H1 (cell line): ENCODE results near the gene SEMA4D. TPM values are rescaled to one million over a fixed set of nuclear protein-coding genes. Genes with fewer than 3 reads are reported as not detected.

Experiments
- CTCF ChIA-PET: fragments of 300-600 bp; sonication (Branson Sonifier 250); formaldehyde crosslinking; loops from one replicate; lab custom pipeline; 2021; ENCODE audit not compliant: partially characterized antibody; lab: Charles Lee
- POLR2A ChIA-PET: fragments of 300-600 bp; sonication (Branson Sonifier 250); formaldehyde crosslinking; loops from one replicate; lab custom pipeline; 2021; ENCODE audit warnings: inconsistent platforms; ENCODE audit not compliant: partially characterized antibody; lab: Charles Lee
- DNase-seq, 2 experiments: peaks; one replicate each; pipeline versions ENCODE4 v3.0.0 to v3.0.0-alpha.2; 2010 to 2022; ENCODE audit warnings: low spot score in 2 of 2, low read depth in 1 of 2, mixed read lengths in 1 of 2
- FAIRE-seq: peaks from 2 replicates; lab custom pipeline; 2011; peaks lifted over from hg19 to GRCh38; lab: Jason Lieb, UNC
- H2AFZ ChIP-seq: 2 replicates; pipeline ENCODE4 v1.8.1; 2012; ENCODE audit warnings: low read length, inconsistent platforms
- H2AK5ac ChIP-seq: 2 replicates; pipeline ENCODE4 v1.6.1; 2013; ENCODE audit warnings: low read depth, low read length
- H2BK120ac ChIP-seq: replicated peaks from 2 replicates; pipeline ENCODE3; 2013; ENCODE audit warnings: low read depth, low read length, inconsistent platforms
- H2BK12ac ChIP-seq: 2 replicates; pipeline ENCODE4 v1.6.1; 2013; ENCODE audit warnings: low read depth, low read length
- H2BK15ac ChIP-seq: 2 replicates; pipeline ENCODE4 v1.6.1; 2013; ENCODE audit warnings: low read length
- H2BK20ac ChIP-seq: 2 replicates; pipeline ENCODE4 v1.6.1; 2013; ENCODE audit warnings: low read length
- H2BK5ac ChIP-seq: 2 replicates; pipeline ENCODE4 v1.6.1; 2013; ENCODE audit warnings: low read depth, low read length
- H3K14ac ChIP-seq: 2 replicates; pipeline ENCODE4 v1.6.1; 2013; ENCODE audit warnings: inconsistent platforms; ENCODE audit not compliant: insufficient read length
- H3K18ac ChIP-seq: 2 replicates; pipeline ENCODE4 v1.6.1; 2013; ENCODE audit warnings: low read length; ENCODE audit errors: extremely low read depth
- H3K23ac ChIP-seq: 2 replicates; pipeline ENCODE4 v1.6.1; 2013; ENCODE audit warnings: inconsistent platforms; ENCODE audit not compliant: insufficient read length
- H3K23me2 ChIP-seq: 2 replicates; pipeline ENCODE4 v1.6.1; 2013; ENCODE audit warnings: low read depth, low read length
- H3K27ac ChIP-seq: 2 replicates; pipeline ENCODE4 v1.6.1; 2011; ENCODE audit warnings: low read depth, low read length, inconsistent platforms
- H3K27me3 ChIP-seq, 4 experiments: replicated peaks in 1 of 4; 1 replicate in 1 of 4; 2 replicates in 3 of 4; pipeline versions ENCODE4 v1.6.1 to v1.8.1; 2011 to 2013; ENCODE audit warnings: low read length in 3 of 4, mild to moderate bottlenecking in 3 of 4, inconsistent platforms in 2 of 4, mixed read lengths in 2 of 4, moderate library complexity in 1 of 4; ENCODE audit not compliant: control insufficient read depth in 3 of 4, insufficient read depth in 3 of 4; ENCODE audit errors: extremely low read depth in 1 of 4
- H3K36me3 ChIP-seq, 4 experiments: 2 replicates each; pipeline versions ENCODE4 v1.6.1 to v1.8.1; 2011 to 2013; ENCODE audit warnings: mild to moderate bottlenecking in 4 of 4, low read length in 3 of 4, moderate library complexity in 2 of 4, control low read depth in 1 of 4, inconsistent platforms in 1 of 4; ENCODE audit not compliant: insufficient read depth in 4 of 4, control insufficient read depth in 2 of 4
- H3K4ac ChIP-seq: replicated peaks from 2 replicates; pipeline ENCODE3; 2013; ENCODE audit warnings: low read length, low read depth, mixed read lengths, inconsistent platforms; ENCODE audit not compliant: insufficient read length
- H3K4me1 ChIP-seq, 4 experiments: replicated peaks in 1 of 4; 1 replicate in 1 of 4; 2 replicates in 3 of 4; pipeline versions ENCODE4 v1.6.1 to v1.8.1; 2011 to 2013; ENCODE audit warnings: low read length in 3 of 4, inconsistent platforms in 2 of 4, mixed read lengths in 1 of 4; ENCODE audit not compliant: insufficient read depth in 4 of 4, control insufficient read depth in 3 of 4
- H3K4me2 ChIP-seq, 2 experiments: 2 replicates each; pipeline versions ENCODE4 v1.6.1 to v1.8.1; 2011 to 2013; ENCODE audit warnings: low read depth in 2 of 2, low read length in 2 of 2, control low read depth in 1 of 2, inconsistent platforms in 1 of 2, mild to moderate bottlenecking in 1 of 2; ENCODE audit not compliant: insufficient read depth in 1 of 2
- H3K4me3 ChIP-seq, 4 experiments: fragments of 200-600, 300-600 bp in 1 of 4; sonication (generic), shearing (Covaris generic), sonication (Bioruptor Twin) in 1 of 4; 2 replicates each; pipeline versions ENCODE4 v1.5.1 to v1.8.1; 2011 to 2016; ENCODE audit warnings: low read length in 4 of 4, low read depth in 3 of 4, control low read depth in 2 of 4, inconsistent platforms in 2 of 4, mild to moderate bottlenecking in 2 of 4, mixed read lengths in 1 of 4, moderate library complexity in 1 of 4; ENCODE audit not compliant: insufficient read depth in 2 of 4; ENCODE audit errors: extremely low read depth in 1 of 4
- H3K56ac ChIP-seq: replicated peaks from 2 replicates; pipeline ENCODE3; 2013; ENCODE audit warnings: low read depth, mild to moderate bottlenecking, mixed read lengths, low read length, inconsistent platforms; ENCODE audit not compliant: insufficient read length
- H3K79me1 ChIP-seq: 2 replicates; pipeline ENCODE4 v1.6.1; 2013; ENCODE audit warnings: low read depth, low read length, control low read depth
- H3K79me2 ChIP-seq, 2 experiments: 2 replicates each; pipeline versions ENCODE4 v1.6.1 to v1.8.1; 2012 to 2013; ENCODE audit warnings: low read length in 2 of 2, mild to moderate bottlenecking in 2 of 2, inconsistent platforms in 1 of 2; ENCODE audit not compliant: insufficient read depth in 2 of 2, control insufficient read depth in 1 of 2
- H3K9ac ChIP-seq, 4 experiments: replicated peaks in 1 of 4; 1 replicate in 1 of 4; 2 replicates in 3 of 4; pipeline versions ENCODE4 v1.6.1 to v1.8.1; 2011 to 2013; ENCODE audit warnings: low read depth in 3 of 4, low read length in 3 of 4, control low read depth in 2 of 4, mild to moderate bottlenecking in 2 of 4, moderate library complexity in 2 of 4, inconsistent platforms in 1 of 4; ENCODE audit errors: extremely low read depth in 1 of 4
- H3K9me3 ChIP-seq, 2 experiments: 2 replicates each; pipeline versions ENCODE4 v1.6.1 to v1.8.1; 2012 to 2013; ENCODE audit warnings: mild to moderate bottlenecking in 2 of 2, moderate library complexity in 2 of 2, control low read depth in 1 of 2, inconsistent platforms in 1 of 2, low read depth in 1 of 2, low read length in 1 of 2, mixed read lengths in 1 of 2; ENCODE audit not compliant: insufficient read depth in 2 of 2
- H4K20me1 ChIP-seq, 2 experiments: replicated peaks in 1 of 2; 2 replicates each; pipeline versions ENCODE3 to v1.8.1; 2011 to 2013; ENCODE audit warnings: inconsistent platforms in 2 of 2, low read length in 2 of 2, mild to moderate bottlenecking in 1 of 2; ENCODE audit not compliant: insufficient read depth in 2 of 2, control insufficient read depth in 1 of 2
- H4K5ac ChIP-seq: 2 replicates; pipeline ENCODE4 v1.6.1; 2013; ENCODE audit warnings: low read length, low read depth, mixed read lengths, inconsistent platforms; ENCODE audit not compliant: insufficient read length
- H4K8ac ChIP-seq: 2 replicates; pipeline ENCODE4 v1.8.0; 2013; ENCODE audit warnings: mild to moderate bottlenecking, moderate library complexity, low read length, inconsistent platforms; ENCODE audit not compliant: insufficient read depth; ENCODE audit errors: extremely low read depth
- H4K91ac ChIP-seq: replicated peaks from 2 replicates; pipeline ENCODE3; 2013; ENCODE audit warnings: low read length, mixed read lengths, inconsistent platforms; ENCODE audit not compliant: insufficient read length
- BACH1 ChIP-seq: IDR thresholded peaks from 2 replicates; pipeline ENCODE4 v1.6.1; 2012; ENCODE audit warnings: low read length, improper control_type of control experiment
- CTBP2 ChIP-seq: IDR thresholded peaks from 2 replicates; pipeline ENCODE4 v1.7.0; 2011; ENCODE audit warnings: borderline replicate concordance, mild to moderate bottlenecking, moderate library complexity, mixed read lengths, low read length; ENCODE audit not compliant: insufficient read depth, insufficient read length
- GTF2F1 ChIP-seq: IDR thresholded peaks from 2 replicates; pipeline ENCODE4 v1.6.1; 2012; ENCODE audit warnings: low read depth, low read length, improper control_type of control experiment, borderline replicate concordance
- HDAC6 ChIP-seq: IDR thresholded peaks from one replicate; pipeline ENCODE4 v1.7.1; 2012; ENCODE audit warnings: low read depth, mild to moderate bottlenecking, inconsistent platforms, low read length, moderate library complexity
- NRF1 ChIP-seq: IDR thresholded peaks from 2 replicates; pipeline ENCODE4 v1.6.1; 2011; ENCODE audit warnings: mild to moderate bottlenecking, low read depth, low read length, improper control_type of control experiment
- RXRA ChIP-seq: IDR thresholded peaks from 2 replicates; pipeline ENCODE4 v1.6.1; 2011; ENCODE audit warnings: low read depth, mild to moderate bottlenecking, low read length, moderate library complexity; ENCODE audit not compliant: insufficient read depth
- TAF7 ChIP-seq: optimal IDR thresholded peaks from 2 replicates; pipeline ENCODE3; 2011; ENCODE audit warnings: low read depth, mild to moderate bottlenecking, inconsistent platforms, low read length, moderate library complexity, borderline replicate concordance
- TEAD4 ChIP-seq: IDR thresholded peaks from 2 replicates; pipeline ENCODE4 v1.6.1; 2012; ENCODE audit warnings: low read depth, low read length, inconsistent platforms, mixed read lengths
- WGBS, 2 experiments: shearing (Covaris generic) in 1 of 2; methylation state at CpG; one replicate each; pipeline versions ENCODE4 v1.1.6 to v1.1.7; 2013 to 2015; ENCODE audit warnings: low lambda C conversion rate in 2 of 2, mixed read lengths in 2 of 2, inconsistent platforms in 1 of 2, low coverage in 1 of 2, missing lambda C conversion rate in 1 of 2; ENCODE audit not compliant: insufficient replicate concordance in 2 of 2, insufficient coverage in 1 of 2, insufficient read length in 1 of 2; ENCODE audit errors: extremely low coverage in 1 of 2, missing lambda C conversion rate in 1 of 2; 5-methylcytosine and 5-hydroxymethylcytosine counted together
- polyA plus RNA-seq, 7 experiments: library from polyadenylated mRNA; depleted of rRNA in 3 of 7; stranded (reverse) in 5 of 7; unstranded in 2 of 7; fragments of >200 nt in 5 of 7; fragments of 200-250 nt in 2 of 7; gene quantifications; 1 replicate in 5 of 7; 2 replicates in 1 of 7; 4 replicates in 1 of 7; pipeline versions ENCODE4 v1.2.1 to v1.2.3, GENCODE V29; 2011 to 2013; ENCODE audit warnings: missing spikeins in 2 of 7, mixed read lengths in 2 of 7
- total RNA-seq: library from RNA; stranded (reverse); fragmentation: NEBNext Ultra II Directional; extraction: Animal tissue kit (Norgen Biotek cat#: 25700); gene quantifications from 2 replicates; pipeline ENCODE4 v1.2.1, GENCODE V29; 2021
- TF ChIP-seq, protein P1 (sequence below): IDR thresholded peaks from 2 replicates; pipeline ENCODE4 v1.6.1; 2012; ENCODE audit warnings: low read length, inconsistent platforms

SEMA4D gene
- total and polyA plus RNA-seq, 2 of the 8 experiments (the other 6 are each of a cell fraction or from before 2014, with no cell fraction given) = 21.0 to 70.4 TPM

DNA sequence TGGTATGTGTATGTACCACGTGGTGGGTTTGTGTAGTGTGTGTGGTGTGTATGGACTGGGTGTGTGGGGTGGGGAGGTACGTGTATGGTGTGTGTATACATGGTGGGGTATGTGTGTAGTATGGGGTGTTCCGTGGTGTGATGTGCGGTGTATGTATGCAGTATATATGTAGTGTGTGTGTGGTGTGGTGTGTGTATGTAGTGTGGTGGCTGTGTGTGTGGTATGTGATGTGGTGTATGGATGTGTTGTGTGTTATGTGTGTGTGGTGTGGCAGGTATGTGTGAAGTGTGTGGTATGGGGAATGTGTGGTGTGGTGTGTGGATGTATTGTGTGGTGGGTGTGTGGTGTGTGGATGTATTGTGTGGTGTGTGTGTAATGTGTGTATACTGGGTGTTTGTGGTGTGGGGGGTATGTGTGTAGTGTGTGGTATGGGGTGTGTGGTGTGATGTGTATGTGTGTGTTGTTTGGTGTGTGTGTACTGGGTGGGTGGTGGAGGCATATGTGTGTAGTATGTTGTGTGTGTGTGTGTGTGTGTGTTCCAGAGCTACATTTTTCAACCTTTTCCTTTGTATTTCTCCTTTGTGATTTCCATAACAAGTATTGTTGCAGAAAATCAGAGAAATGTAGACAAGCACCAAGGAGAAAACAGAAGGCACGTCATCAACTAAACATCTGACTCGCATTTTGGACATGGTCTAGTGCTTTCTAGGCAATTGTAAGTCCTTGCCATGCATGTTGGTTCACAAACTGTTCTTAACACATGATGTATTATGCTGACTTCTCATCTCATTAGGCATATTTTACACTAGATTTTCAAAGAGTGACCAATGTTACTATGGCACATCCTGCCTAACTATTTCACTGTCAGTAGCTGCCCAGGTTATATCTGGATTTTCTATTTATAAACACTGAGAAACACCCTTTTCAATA is 13.2 kb downstream of the SEMA4D start:
- no peak overlapping the region for H3K4me2 ChIP-seq
- peak overlapping the region in 1 of 4 experiments; percentile 37; a peak in 3 of 7 replicates for H3K9ac ChIP-seq
- peak overlapping the region; percentile 21 for H3K4ac ChIP-seq
- H3K23ac ChIP-seq = peak overlapping the region; percentile 22
- DNase-seq = no peak
- H3K36me3 ChIP-seq = no peaks in the 10 kb centered on the region; a peak in 2 of 8 replicates
- no peaks in the 10 kb centered on the region for H3K27me3 ChIP-seq
- H2BK5ac ChIP-seq = peak overlapping the region; percentile 67
- 93% methylated on average over 6 of the region's 6 CpGs; no CpG with 5 or more reads in 1 of the 2 experiments for WGBS, 2 experiments
- H3K4me1 ChIP-seq = peaks cover 2 to 18% (median 10%) of the 10 kb centered on the region in 4 experiments
- H2BK20ac ChIP-seq = no peak overlapping the region
- 0 out of 2 replicates have a peak overlapping the region, but pooled peaks have one; percentile 35 for H2BK15ac ChIP-seq
- H2BK12ac ChIP-seq = peak overlapping the region; percentile 55; the same call in 1 of the 2 replicates
- no peaks in the 10 kb centered on the region; a peak in 1 of 4 replicates for H3K9me3 ChIP-seq
- FAIRE-seq = no peak
- H4K20me1 ChIP-seq = peaks cover 8 to 21% of the 10 kb centered on the region in 2 experiments
- H3K56ac ChIP-seq = peak overlapping the region; percentile 96
- no peak overlapping the region for H3K27ac ChIP-seq
- H3K18ac ChIP-seq = no peak overlapping the region; the same call in 1 of the 2 replicates
- no peak overlapping the region for H3K14ac ChIP-seq
- H3K23me2 ChIP-seq = peaks cover 7% of the 10 kb centered on the region
- POLR2A ChIA-PET = interaction anchor here (2.1 kb wide), 1 partner anchor 11 kb away, joined by 6 read pairs; no protein-coding TSS in a partner anchor
- H4K8ac ChIP-seq = no peak overlapping the region
- H4K91ac ChIP-seq = no peak overlapping the region
- H4K5ac ChIP-seq = no peak overlapping the region
- H2AFZ ChIP-seq = no peak overlapping the region
- peaks cover 26% of the 10 kb centered on the region for H3K79me1 ChIP-seq
- H2BK120ac ChIP-seq = no peak overlapping the region
- H2AK5ac ChIP-seq = peak overlapping the region; percentile 93
- H3K79me2 ChIP-seq = peaks cover 6 to 88% of the 10 kb centered on the region in 2 experiments; a peak in 3 of 4 replicates
- no peak overlapping the region for H3K4me3 ChIP-seq
- CTCF ChIA-PET = interaction anchor here (1.0 to 1.4 kb wide), 3 partner anchors 12 to 56 kb away, joined by 3 to 4 read pairs (median 3); no protein-coding TSS in a partner anchor
- TF ChIP-seq TAF7 (no peak), CTBP2 (no peak), HDAC6 (no peak), BACH1 (no peak), GTF2F1 (no peak), NRF1 (no peak), TEAD4 (no peak), RXRA (no peak)
- TF ChIP-seq, protein P1, sequence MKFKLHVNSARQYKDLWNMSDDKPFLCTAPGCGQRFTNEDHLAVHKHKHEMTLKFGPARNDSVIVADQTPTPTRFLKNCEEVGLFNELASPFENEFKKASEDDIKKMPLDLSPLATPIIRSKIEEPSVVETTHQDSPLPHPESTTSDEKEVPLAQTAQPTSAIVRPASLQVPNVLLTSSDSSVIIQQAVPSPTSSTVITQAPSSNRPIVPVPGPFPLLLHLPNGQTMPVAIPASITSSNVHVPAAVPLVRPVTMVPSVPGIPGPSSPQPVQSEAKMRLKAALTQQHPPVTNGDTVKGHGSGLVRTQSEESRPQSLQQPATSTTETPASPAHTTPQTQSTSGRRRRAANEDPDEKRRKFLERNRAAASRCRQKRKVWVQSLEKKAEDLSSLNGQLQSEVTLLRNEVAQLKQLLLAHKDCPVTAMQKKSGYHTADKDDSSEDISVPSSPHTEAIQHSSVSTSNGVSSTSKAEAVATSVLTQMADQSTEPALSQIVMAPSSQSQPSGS = no peak
